ENCODE results near the gene PHF1. TPM values are rescaled to one million over a fixed set of nuclear protein-coding genes. Genes with fewer than 3 reads are reported as not detected.

Gene PHF1
- total and polyA plus RNA-seq, 2 of the 13 experiments (the other 11 are each of a cell fraction or from before 2014, with no cell fraction given): 25.4 to 61.9 TPM

DNA sequence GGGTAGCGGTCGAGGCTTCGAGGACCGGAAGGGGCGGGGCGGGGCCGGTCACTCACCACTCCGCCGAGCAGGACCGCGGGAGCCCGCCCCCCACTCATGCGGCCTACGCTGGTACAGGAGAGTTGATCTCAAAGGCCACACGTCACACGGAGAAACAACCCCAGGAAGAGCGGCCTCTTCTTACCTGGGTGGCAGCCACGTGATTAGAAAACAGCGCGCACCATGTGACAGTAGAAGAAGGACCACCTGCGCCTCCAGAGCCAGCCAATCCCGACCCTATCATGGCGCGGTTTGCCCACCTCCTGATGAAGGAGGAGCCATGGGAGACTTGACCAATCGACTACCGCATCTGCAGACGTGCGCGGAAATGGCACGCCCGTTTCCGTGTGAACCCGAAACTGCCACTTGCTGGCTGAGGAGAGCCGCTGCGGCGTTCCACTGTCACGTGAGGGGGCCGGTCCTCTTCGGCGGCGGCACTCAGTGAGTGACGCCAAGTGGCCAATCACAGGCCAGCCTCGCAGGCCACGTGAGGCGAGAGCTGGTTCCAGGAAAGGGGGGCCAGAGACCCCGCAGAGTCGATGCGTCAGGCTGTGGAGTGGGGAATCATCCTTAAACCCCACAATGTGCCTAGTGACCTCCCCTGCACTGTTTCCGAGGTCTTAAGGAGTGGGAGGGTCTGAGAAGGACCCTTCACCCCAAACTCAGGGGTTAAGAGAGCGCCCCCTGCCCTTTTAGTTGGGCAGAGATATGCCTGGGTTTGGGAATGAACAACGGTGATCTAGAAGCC lies 7.3 kb downstream of the PHF1 start, which contains the start of gene CUTA (continued):
- TF ChIP-seq, protein P1, sequence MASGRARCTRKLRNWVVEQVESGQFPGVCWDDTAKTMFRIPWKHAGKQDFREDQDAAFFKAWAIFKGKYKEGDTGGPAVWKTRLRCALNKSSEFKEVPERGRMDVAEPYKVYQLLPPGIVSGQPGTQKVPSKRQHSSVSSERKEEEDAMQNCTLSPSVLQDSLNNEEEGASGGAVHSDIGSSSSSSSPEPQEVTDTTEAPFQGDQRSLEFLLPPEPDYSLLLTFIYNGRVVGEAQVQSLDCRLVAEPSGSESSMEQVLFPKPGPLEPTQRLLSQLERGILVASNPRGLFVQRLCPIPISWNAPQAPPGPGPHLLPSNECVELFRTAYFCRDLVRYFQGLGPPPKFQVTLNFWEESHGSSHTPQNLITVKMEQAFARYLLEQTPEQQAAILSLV (CRISPR knock-in tag; IDR thresholded peaks at IDR 0.05; ENCODE audit: borderline replicate concordance): no peak; the same call in 1 of the 2 replicates
- TF ChIP-seq, protein P2, sequence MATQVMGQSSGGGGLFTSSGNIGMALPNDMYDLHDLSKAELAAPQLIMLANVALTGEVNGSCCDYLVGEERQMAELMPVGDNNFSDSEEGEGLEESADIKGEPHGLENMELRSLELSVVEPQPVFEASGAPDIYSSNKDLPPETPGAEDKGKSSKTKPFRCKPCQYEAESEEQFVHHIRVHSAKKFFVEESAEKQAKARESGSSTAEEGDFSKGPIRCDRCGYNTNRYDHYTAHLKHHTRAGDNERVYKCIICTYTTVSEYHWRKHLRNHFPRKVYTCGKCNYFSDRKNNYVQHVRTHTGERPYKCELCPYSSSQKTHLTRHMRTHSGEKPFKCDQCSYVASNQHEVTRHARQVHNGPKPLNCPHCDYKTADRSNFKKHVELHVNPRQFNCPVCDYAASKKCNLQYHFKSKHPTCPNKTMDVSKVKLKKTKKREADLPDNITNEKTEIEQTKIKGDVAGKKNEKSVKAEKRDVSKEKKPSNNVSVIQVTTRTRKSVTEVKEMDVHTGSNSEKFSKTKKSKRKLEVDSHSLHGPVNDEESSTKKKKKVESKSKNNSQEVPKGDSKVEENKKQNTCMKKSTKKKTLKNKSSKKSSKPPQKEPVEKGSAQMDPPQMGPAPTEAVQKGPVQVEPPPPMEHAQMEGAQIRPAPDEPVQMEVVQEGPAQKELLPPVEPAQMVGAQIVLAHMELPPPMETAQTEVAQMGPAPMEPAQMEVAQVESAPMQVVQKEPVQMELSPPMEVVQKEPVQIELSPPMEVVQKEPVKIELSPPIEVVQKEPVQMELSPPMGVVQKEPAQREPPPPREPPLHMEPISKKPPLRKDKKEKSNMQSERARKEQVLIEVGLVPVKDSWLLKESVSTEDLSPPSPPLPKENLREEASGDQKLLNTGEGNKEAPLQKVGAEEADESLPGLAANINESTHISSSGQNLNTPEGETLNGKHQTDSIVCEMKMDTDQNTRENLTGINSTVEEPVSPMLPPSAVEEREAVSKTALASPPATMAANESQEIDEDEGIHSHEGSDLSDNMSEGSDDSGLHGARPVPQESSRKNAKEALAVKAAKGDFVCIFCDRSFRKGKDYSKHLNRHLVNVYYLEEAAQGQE (IDR thresholded peaks at IDR 0.05; ENCODE audit: borderline replicate concordance in 1 of 2, low read depth in 1 of 2, low read length in 2 of 2): no peak
- TF ChIP-seq, protein P3, sequence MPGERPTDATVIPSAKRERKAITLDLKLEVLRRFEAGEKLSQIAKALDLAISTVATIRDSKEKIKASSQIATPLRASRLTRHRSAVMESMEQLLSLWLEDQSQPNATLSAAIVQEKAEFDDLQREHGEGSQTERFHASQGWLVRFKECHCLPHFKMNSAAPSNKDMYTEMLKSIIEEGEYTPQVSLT (CRISPR knock-in tag; IDR thresholded peaks at IDR 0.05; ENCODE audit: borderline replicate concordance, low read depth): no peak; the same call in 1 of the 2 replicates
- peak; percentile 86 for TF ChIP-seq HNRNPLL (IDR thresholded peaks at IDR 0.05; ENCODE audit: low read depth, low read length, poor library complexity, severe bottlenecking)
- no peak for TF ChIP-seq GABPA (IDR thresholded peaks at IDR 0.05; ENCODE audit: low read depth, low read length)
- peak; percentile 89 for TF ChIP-seq GABPA (CRISPR knock-in tag; IDR thresholded peaks at IDR 0.05; ENCODE audit: low read depth)
- no peak for TF ChIP-seq SOX13 (IDR thresholded peaks at IDR 0.05)
- TF ChIP-seq SOX13 (CRISPR knock-in tag; conservative IDR thresholded peaks at IDR 0.05 in 1 of 2, IDR thresholded peaks at IDR 0.05 in 1 of 2): 0 out of 4 replicates have a peak, but pooled peaks of 1 of the 2 experiments have one; percentile 34
- no peak for TF ChIP-seq ZNF841 (CRISPR knock-in tag; IDR thresholded peaks at IDR 0.05; ENCODE audit: borderline replicate concordance)
- TF ChIP-seq, protein P4, sequence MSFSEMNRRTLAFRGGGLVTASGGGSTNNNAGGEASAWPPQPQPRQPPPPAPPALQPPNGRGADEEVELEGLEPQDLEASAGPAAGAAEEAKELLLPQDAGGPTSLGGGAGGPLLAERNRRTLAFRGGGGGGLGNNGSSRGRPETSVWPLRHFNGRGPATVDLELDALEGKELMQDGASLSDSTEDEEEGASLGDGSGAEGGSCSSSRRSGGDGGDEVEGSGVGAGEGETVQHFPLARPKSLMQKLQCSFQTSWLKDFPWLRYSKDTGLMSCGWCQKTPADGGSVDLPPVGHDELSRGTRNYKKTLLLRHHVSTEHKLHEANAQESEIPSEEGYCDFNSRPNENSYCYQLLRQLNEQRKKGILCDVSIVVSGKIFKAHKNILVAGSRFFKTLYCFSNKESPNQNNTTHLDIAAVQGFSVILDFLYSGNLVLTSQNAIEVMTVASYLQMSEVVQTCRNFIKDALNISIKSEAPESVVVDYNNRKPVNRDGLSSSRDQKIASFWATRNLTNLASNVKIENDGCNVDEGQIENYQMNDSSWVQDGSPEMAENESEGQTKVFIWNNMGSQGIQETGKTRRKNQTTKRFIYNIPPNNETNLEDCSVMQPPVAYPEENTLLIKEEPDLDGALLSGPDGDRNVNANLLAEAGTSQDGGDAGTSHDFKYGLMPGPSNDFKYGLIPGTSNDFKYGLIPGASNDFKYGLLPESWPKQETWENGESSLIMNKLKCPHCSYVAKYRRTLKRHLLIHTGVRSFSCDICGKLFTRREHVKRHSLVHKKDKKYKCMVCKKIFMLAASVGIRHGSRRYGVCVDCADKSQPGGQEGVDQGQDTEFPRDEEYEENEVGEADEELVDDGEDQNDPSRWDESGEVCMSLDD (CRISPR knock-in tag; IDR thresholded peaks at IDR 0.05; ENCODE audit: borderline replicate concordance): peak; percentile 64; the same call in 1 of the 2 replicates
- TF ChIP-seq NCOA2 (CRISPR knock-in tag; IDR thresholded peaks at IDR 0.05): peak; percentile 39; the same call in 1 of the 2 replicates
- TF ChIP-seq FOXK1 (CRISPR knock-in tag; IDR thresholded peaks at IDR 0.05; ENCODE audit: borderline replicate concordance, low read depth): peak; percentile 88
- no peak for TF ChIP-seq ZNF253 (CRISPR knock-in tag; IDR thresholded peaks at IDR 0.05; ENCODE audit: borderline replicate concordance)
- peak; percentile 70; the same call in 1 of the 2 replicates for TF ChIP-seq ZNF724P (CRISPR knock-in tag; IDR thresholded peaks at IDR 0.05; ENCODE audit: borderline replicate concordance)
- TF ChIP-seq, protein P5, sequence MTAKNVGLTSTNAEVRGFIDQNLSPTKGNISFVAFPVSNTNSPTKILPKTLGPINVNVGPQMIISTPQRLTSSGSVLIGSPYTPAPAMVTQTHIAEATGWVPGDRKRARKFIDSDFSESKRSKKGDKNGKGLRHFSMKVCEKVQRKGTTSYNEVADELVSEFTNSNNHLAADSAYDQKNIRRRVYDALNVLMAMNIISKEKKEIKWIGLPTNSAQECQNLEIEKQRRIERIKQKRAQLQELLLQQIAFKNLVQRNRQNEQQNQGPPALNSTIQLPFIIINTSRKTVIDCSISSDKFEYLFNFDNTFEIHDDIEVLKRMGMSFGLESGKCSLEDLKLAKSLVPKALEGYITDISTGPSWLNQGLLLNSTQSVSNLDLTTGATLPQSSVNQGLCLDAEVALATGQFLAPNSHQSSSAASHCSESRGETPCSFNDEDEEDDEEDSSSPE (CRISPR knock-in tag; IDR thresholded peaks at IDR 0.05): peak; percentile 87
